GM21515 (cell line): ENCODE measurements around the gene MOV10.
"Not testable (repeated sequence)": the region's sequence is repeated elsewhere in the genome, so short reads cannot be mapped to it uniquely, and the experiment has no call there.

ENCODE experiments used
- ATAC-seq: cut with Tn5 transposase; IDR thresholded peaks from one replicate; pipeline ENCODE4 v1.9.1; 2021; ENCODE audit not compliant: unreplicated experiment

MOV10 gene, protein sequence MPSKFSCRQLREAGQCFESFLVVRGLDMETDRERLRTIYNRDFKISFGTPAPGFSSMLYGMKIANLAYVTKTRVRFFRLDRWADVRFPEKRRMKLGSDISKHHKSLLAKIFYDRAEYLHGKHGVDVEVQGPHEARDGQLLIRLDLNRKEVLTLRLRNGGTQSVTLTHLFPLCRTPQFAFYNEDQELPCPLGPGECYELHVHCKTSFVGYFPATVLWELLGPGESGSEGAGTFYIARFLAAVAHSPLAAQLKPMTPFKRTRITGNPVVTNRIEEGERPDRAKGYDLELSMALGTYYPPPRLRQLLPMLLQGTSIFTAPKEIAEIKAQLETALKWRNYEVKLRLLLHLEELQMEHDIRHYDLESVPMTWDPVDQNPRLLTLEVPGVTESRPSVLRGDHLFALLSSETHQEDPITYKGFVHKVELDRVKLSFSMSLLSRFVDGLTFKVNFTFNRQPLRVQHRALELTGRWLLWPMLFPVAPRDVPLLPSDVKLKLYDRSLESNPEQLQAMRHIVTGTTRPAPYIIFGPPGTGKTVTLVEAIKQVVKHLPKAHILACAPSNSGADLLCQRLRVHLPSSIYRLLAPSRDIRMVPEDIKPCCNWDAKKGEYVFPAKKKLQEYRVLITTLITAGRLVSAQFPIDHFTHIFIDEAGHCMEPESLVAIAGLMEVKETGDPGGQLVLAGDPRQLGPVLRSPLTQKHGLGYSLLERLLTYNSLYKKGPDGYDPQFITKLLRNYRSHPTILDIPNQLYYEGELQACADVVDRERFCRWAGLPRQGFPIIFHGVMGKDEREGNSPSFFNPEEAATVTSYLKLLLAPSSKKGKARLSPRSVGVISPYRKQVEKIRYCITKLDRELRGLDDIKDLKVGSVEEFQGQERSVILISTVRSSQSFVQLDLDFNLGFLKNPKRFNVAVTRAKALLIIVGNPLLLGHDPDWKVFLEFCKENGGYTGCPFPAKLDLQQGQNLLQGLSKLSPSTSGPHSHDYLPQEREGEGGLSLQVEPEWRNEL

DNA sequence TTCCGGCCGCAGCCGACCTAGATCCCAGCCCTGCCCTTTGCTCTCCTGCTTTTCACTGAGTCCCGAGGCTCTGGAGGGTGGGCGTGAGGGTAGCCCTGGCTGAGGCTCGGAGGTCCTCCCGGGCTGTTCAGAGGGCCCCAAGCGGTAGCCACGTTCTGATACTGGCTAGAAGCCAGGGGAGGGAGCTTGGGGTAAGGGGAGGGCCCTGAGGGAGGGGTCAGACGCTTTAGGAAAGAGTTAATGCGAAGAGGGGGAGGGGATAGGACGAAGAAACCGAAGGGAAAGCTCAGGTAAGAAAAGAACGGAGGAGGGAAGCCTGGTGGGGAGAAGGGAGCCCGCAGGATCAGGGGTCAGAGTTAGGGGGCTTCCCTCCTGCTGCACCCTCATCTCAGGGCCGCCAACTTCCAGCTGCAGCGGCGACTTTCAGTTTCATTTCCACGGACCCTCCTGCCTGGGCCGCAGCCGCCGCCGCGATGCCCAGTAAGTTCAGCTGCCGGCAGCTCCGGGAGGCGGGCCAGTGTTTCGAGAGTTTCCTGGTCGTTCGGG is at the start of gene MOV10:
TSS of gene MOV10 (plus strand) at position 220 of the 546 bp plus-strand sequence. CDS start at position 474, 254 bp downstream.
- peak; percentile 59 for ATAC-seq

DNA sequence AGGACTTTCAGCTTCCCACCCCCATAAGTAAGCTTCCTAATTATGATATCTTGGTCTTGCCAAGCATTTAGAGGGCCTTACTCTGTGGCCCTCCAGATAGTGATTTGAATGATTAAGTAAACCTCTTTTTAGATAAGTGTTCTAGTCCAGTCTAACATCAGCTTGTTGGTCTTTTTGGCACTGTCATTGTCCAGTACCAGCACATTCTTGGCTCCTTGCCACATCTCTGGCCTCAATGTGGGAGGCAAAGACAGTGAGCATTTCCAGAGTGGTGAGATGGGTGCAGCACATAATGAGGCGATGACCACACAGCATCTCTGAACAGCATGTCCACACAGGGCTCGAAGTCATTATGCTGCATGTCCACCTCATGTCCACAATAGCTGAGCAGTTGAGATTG is 48.8 kb upstream of the MOV10 start:
- no peak for ATAC-seq

DNA sequence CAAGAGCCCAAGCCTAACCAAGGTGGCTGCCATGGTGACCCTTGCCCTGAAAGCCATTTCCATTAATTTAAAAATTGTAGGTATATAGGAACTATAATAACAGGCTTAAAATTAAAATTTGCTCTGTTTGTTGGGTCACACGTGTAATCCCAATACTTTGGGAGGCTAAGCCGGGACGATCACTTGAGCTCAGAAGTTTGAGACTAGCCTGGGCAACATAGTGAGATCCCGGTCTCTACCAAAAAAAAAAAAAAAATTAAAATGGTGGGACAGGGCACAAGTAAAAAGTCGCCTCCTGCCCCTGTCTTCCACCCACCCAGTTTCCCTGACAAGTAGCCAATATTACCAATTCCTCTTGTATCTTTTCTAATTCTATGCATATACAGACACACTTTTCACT is 48.3 kb upstream of the MOV10 start:
- ATAC-seq, result no peak

DNA sequence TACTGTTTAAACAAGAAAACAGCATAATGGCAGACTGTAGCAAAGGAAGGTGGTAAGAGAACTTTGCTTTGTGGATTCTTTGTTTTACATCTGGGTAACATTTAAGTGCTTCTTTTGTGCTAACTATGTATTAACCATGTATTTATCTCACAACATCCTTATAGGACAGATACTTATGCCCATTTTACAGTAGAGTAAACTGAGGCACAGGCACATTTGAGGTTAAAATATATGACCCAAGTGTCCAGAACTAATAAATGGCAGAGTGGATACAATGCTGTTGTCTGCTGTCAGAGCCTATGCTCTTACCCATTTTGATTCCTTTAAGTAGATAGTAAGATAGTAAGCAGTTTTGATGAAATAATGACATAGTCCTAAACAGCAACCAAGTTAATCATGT is 47.6 kb upstream of the MOV10 start:
- ATAC-seq, result no peak

DNA sequence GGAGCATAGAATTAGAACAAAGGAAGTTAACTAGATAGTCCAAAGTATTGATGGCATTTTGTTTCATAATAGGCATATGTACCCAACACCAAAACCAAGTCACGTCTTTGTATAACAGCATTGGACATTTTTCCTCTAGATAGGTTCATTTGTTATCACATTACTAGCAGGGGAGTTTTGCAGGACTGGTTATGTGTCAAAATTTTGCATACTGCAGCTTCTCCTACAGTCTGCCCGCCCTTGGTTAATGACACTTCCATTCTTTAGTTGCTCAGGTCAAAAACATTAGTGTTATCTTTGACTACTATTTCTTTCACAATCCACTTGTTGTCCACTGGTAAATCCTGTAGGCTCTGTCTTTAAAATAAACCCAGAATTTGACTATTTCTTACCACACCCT is 45.9 kb upstream of the MOV10 start:
- ATAC-seq, result no peak

DNA sequence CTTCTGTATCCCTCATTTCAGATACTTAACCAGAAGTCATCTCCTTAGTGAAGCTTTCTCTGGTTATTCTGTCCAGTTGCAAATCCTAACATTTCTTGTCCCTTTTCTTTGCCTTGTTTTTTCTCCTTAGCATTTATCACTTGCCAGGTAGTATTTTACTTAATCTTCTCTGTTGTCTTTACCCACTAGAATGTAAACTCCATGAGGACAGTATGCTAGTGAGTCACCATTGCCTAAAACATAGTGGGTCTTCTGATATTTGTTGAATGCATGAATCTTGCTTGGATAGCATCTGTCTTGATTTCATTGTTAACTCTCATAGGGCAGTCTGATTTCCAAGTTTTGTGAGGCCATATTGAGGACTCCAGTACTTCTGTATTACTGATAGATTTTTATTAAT is 45.2 kb upstream of the MOV10 start:
- no peak for ATAC-seq

DNA sequence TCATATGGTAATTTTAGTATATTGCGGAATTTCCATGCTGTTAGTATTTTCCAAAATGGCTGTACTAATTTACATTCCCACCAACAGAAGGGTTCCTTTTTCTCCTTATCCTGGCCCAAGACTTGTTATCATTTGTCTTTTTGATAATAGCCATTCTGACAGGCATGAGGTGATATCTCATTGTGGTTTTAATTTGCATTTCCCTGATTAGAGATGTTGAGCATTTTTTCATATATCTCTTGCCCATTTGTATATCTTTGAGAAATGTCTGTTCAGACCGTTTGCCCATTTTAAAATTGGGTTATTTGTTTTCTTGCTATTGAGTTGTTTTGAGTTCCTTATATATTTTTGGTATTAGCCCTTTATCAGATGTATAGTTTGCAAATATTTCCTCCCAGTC is 40.8 kb upstream of the MOV10 start:
- no peak for ATAC-seq

DNA sequence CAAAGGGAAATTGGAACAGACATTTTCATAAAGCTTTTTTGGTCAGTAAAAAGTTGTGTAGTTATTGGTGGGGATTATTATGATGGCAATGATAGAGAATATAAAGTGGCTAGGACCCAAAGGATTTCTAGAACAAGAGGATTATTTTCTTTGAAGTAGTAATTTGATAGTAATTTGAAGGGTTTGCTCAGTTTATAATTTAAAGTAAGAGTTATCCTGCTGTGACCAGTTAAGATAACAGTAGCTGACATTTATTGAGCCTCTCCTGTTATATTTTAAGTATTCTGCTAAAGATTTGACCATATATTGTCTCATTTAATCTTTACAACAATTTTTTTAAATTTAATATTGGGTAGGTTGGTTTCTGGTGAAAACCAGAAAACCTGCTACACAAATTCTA is 40.1 kb upstream of the MOV10 start:
- ATAC-seq, result no peak

DNA sequence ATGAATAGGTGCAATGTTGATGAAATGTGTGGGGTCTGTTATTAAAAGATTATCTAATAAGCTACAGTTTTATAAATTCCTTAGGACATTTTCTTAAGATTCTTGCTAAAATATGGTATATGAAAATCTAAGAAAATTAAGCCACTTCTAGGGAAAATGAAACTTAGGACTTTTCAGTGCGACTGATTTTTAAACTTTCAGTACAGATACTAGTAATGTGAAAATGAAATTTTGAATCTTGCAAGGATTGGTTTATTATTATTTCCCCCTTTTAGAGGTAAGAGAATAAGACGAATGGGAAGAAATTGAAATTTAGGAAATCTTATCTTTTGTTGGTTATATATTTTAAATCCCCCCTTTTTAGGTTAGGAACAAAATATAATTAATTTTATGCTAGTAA is 38.4 kb upstream of the MOV10 start:
- no peak for ATAC-seq

DNA sequence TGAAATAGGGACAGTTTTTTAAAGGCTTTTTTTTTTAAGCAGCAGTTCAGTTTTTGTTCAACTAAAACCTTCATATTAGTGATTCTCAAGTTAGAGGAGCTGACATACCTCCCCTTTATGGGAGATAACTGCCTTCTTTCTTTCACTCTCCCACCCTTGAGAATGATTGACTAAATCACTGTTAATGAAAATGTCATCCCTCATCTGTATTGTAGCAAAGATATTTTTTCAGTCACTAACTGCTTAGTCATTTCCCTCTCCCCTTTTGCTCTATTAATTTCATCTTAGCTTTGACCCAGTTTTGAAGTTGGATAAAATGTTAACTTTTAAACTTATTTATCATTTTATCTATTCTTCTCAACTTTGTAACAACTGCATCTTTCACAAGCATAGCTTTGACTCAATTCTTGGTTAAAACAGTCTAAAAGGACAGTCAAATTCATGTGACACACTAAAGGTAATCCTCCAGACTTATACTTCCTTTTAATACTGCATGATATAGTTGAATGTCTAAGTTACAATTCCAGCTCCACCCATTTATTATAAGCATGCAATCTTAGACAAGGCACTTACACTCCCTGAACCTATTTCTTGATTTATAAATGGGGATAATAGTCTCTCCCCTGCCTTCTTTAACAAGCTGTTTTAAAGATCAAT is 37.7 kb upstream of the MOV10 start:
- ATAC-seq, result no peak

DNA sequence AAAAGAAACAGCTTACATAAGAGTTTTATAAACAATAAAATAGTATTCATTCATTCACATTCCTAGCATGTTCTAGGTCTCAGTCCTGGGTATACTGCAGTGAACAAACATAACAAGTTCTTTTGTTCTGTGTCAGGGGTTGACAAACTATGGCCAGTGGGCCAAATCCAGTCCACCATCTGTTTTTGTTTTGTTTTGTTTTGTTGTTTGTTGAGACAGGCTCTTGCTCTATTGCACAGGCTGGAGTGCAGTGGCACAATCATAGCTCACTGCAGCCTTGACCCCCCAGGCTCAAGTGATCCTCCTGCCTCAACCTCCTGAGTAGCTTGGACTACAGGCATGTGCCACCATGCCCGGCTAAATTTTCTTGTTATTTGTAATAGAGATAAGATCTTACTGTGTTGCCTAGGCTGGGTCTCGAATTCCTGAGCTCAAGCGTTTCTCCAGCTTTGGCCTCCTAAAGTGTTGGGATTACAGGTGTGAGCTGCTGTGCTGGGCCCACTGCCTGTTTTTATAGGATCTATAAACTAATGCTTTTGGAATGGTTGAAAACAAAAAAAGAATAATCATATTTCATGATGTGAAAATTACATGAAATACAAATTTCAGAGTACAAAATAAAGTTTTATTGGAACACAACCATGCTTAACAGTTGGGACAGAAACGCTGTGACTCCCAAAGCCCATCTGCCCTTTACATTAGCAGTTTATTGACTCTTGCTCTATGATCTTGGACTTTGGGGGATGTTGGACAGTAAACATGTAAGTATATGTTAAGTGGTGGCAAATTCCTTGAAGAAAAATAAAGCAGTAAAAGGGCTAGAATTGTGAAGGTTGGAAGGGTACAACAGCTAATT is 37.0 kb upstream of the MOV10 start:
- ATAC-seq, result no peak

DNA sequence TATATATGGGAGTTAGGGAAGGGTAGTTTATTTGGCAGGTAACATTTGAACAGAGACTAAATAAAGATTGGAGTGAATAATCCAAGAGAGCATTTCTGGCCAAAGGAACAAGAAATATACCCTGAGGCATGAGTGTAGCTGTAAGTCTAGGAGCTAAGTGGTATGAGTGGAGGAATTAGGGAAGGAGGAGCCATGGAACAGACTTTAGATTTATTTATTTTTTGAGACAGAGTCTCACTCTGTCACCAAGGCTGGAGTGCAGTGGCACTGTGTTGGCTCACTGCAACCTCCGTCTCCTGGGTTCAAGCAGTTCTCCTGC is 36.4 kb upstream of the MOV10 start:
- no peak for ATAC-seq

DNA sequence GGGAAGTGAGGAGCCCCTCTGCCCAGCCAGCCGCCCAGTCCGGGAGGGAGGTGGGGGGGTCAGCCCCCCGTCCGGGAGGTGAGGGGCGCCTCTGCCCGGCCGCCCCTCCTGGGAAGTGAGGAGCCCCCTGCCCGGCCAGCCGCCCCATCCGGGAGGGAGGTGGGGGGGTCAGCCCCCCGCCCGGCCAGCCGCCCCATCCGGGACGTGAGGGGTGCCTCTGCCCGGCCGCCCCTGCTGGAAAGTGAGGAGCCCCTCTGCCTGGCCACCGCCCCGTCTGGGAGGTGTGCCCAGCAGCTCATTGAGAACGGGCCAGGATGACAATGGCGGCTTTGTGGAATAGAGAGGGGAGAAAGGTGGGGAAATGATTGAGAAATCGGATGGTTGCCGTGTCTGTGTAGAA is 34.0 kb upstream of the MOV10 start:
- not testable (repeated sequence) for ATAC-seq

DNA sequence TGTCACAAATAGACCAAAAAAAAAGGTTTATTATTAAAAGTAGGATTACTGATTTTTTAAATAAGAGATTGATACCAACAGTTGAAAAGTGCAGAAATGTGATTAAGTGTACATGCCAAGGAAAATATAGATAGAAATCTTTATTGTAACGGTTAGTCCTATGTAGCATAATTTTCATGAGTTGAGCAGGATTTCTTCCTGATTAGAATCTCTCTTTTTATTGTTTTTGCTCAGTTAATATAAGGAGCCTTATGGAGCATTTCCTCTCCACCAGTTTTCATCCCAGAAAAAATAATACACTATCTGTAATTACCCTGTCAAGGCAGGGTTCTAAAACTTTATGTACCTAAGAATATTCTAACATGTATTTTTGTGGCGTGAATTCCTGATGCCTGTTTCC is 31.4 kb upstream of the MOV10 start:
- no peak for ATAC-seq

DNA sequence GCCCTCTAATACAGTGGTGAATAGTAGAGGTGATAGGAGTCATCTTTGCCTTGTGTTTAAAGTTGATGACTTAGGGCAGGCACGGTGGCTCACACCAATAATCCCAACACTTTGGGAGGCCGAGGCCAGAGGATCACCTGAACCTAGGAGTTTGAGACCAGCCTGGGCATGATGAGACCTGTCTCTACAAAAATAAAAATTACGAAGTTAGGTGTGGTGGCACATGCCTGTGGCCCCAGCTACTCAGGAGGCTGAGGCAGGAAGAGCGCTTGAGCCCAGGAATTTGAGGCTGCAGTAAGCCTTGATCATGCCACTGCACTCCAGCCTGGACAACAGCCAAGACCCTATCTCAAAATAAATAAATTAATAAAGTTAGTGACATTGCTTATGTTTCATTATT is 28.2 kb upstream of the MOV10 start:
- ATAC-seq, result no peak

DNA sequence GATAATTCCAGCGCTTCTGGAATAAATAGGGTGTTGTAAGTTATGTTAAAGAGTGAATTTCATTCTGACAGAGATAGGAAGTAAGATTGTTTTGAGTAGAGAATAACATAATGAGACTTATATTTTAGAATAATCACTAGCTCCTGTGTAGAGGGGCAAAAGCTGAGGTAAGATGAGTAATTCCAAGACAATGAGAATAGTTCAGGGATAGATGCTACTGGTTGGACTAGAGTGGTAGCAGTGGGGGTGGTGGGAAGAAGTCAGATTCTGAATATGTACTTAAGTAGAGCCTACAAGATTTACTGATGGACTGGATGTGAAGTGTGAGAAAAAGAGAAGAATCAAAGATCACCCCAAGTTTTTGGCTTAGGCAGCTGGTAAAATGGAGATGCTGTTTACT is 23.3 kb upstream of the MOV10 start:
- ATAC-seq, result no peak

DNA sequence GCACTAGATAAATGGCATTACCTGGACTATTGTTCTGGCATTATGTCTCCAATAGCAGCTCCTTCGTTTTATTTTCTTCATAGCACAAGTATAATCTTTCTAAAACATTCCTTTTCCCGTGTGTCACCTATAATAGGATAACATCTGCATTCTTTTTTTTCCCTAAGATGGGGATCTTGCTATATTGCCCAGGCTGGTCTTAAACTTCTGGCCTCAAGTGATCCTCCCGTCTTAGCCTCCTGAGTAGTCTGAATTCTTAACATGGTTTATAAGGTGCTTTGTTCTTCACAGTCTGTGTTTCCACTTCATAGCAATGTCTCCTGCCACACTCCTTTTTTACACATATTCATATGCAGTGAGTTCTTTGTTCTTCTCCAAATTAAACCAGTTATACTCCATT is 8.6 kb upstream of the MOV10 start:
- no peak for ATAC-seq

DNA sequence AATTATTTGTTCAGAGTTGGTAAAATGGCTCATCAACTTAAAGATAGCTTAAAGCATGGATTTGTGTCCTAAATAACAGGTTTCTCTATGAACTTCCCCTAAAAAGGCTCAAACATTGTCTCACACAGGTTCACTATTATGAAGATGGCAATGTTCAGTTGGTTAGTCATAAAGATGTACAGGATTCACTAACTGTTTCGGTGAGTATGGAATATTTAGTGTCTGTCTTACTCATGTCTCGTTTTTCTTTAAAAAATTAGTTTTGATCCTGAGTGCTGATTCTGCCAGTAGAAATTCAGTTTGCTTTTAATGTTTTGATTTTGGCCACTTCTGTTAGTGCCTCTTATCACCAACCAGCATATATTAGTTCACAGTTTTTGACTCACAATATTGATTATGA is 7.5 kb upstream of the MOV10 start:
- ATAC-seq, result no peak

DNA sequence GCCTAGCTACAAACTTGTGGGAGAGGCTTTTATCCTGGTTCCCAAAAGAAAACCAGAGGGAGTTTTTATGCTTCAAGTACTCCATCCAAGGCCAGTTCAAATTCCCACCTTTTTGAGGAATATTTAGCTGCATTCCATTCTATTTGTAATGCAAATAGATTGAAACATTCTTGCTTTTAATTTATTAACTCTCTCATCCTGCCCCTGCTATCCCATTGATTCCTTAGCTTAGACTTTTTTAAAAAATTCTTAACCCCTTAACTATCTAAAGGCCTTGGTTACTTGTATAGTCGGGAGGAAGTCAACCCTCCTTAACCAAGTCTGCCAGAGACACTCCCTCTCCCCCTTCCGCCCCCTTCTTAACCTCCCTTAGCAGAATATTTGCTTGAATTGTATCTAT is 2.5 kb upstream of the MOV10 start:
- no peak for ATAC-seq

DNA sequence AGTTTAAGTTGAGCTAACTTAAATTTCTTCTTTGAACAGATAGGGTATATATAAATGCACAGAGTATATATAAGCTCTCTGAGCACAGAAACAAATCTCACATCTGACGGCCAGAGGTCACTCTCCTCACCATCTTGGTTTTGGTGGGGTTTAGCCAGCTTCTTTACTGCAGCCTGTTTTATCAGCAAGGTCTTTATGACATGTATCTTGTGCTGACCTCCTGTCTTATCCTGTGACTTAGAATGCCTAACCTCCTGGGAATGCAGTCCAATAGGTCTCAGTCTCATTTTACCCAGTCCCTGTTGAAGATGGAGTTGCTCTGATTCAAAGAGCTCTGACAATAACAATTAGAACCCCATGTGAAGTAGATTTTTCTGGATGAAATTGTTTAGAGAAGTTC is 1.6 kb upstream of the MOV10 start:
- no peak for ATAC-seq
